Psoas muscle (tissue), 8 donors: Measurements from ENCODE around the gene ZMYND8. TPM values are rescaled to one million over a fixed set of nuclear protein-coding genes. Genes with fewer than 3 reads are reported as not detected.
A peak's percentile ranks its signal among the peaks of the same experiment; 100 is the strongest.

Experiments
- ATAC-seq, 4 donors: fragments of 200-7000 bp; cut with Tn5 transposase; one replicate each; pipeline ENCODE4 v1.9.1; 2020; ENCODE audit warnings: moderate library complexity in 3 of 4, mild to moderate bottlenecking in 2 of 4
- DNase-seq, 2 donors: peaks; one replicate each; pipeline ENCODE4 v3.0.0-alpha.2; 2020
- H3K27ac ChIP-seq: fragments of 200-600 bp; one replicate; pipeline ENCODE4 v1.8.0; 2022
- H3K27me3 ChIP-seq, 3 donors: fragments of 200-600 bp in 1 of 3; one replicate each; pipeline versions ENCODE4 v1.6.1 to v1.8.0; 2013 to 2022; ENCODE audit warnings: low read length in 2 of 3, mild to moderate bottlenecking in 2 of 3, moderate library complexity in 1 of 3; ENCODE audit not compliant: insufficient read depth in 3 of 3
- H3K36me3 ChIP-seq, 2 donors: fragments of 200-600 bp in 1 of 2; one replicate each; pipeline versions ENCODE4 v1.6.1 to v1.8.0; 2013 to 2022; ENCODE audit warnings: low read depth in 1 of 2, mild to moderate bottlenecking in 1 of 2, moderate library complexity in 1 of 2; ENCODE audit not compliant: insufficient read depth in 1 of 2
- H3K4me1 ChIP-seq: fragments of 200-600 bp; one replicate; pipeline ENCODE4 v1.8.0; 2022
- H3K4me3 ChIP-seq: fragments of 200-600 bp; one replicate; pipeline ENCODE4 v1.8.0; 2022; ENCODE audit warnings: mild to moderate bottlenecking
- H3K9me3 ChIP-seq: fragments of 200-600 bp; one replicate; pipeline ENCODE4 v1.8.0; 2022
- CTCF ChIP-seq: fragments of 200-600 bp; IDR thresholded peaks from one replicate; pipeline ENCODE4 v1.8.0; 2022; ENCODE audit warnings: antibody characterized with exemption
- WGBS, 3 donors: extraction: QIAGEN DNeasy Blood & Tissue Kit; methylation state at CpG; one replicate each; pipeline versions ENCODE4 v1.1.6 to v1.1.7; 2013; 5-methylcytosine and 5-hydroxymethylcytosine counted together
- intact Hi-C, 2 donors: fragments of 100-400 bp; cut with DNase I; formaldehyde crosslinking; loops; one replicate each; pipeline versions ENCODE4 v1.11.0 to v1.14.2; 2022
- polyA plus RNA-seq, 3 donors: library from polyadenylated mRNA; stranded (reverse); fragments of 200-250 nt; gene quantifications; one replicate each; pipeline ENCODE4 v1.2.3, GENCODE V29; 2013
- total RNA-seq, 4 donors: library from RNA; stranded (reverse); fragmentation: NEBNext Ultra II Directional in 2 of 4; extraction: Animal tissue kit (Norgen Biotek cat#: 25700) in 2 of 4; gene quantifications; one replicate each; pipeline versions ENCODE4 v1.2.1 to v1.2.4, GENCODE V29; 2021 to 2023
- donor health status: healthy with polysubstance abuse.
- donor health status: DM: no; HTN: no; CAD: no; lungs with moderate emphysema.
- donor health status: Bipolar disorder and iron deficiency.
- donor health status: healthy.
- donor health status: DM: yes; HTN: yes; CAD: no.
- donor health status: DM: no; HTN: no; CAD: no.
- donor health status: DM: no; HTN: no; CAD: no.
- donor health status: DM: yes; HTN: yes; CAD: no.

The ZMYND8 gene
- total and polyA plus RNA-seq, 7 donors, result 4.7 to 42.9 (median 17.7) TPM

- Histone ChIP-seq H3K4me3 (no peak overlapping the region), H3K9me3 (no peaks in the 10 kb centered on the region), H3K4me1 (no peaks in the 10 kb centered on the region), H3K27ac (no peak overlapping the region), H3K36me3 (no peaks in the 10 kb centered on the region), H3K27me3 (peaks cover 0 to 17% (median 2%) of the 10 kb centered on the region in 3 donors)
- ATAC-seq, result no peak
- no peak for TF ChIP-seq CTCF
- DNase-seq, result no peak
- intact Hi-C loops, result no loop called here
- 70 to 82% (median 75%) methylated on average over 5 of the region's 5 CpGs for WGBS, 3 donors
Measured at GRCh38 chr20:47188540-47188939, 168.0 kb downstream of the ZMYND8 start.

DNA sequence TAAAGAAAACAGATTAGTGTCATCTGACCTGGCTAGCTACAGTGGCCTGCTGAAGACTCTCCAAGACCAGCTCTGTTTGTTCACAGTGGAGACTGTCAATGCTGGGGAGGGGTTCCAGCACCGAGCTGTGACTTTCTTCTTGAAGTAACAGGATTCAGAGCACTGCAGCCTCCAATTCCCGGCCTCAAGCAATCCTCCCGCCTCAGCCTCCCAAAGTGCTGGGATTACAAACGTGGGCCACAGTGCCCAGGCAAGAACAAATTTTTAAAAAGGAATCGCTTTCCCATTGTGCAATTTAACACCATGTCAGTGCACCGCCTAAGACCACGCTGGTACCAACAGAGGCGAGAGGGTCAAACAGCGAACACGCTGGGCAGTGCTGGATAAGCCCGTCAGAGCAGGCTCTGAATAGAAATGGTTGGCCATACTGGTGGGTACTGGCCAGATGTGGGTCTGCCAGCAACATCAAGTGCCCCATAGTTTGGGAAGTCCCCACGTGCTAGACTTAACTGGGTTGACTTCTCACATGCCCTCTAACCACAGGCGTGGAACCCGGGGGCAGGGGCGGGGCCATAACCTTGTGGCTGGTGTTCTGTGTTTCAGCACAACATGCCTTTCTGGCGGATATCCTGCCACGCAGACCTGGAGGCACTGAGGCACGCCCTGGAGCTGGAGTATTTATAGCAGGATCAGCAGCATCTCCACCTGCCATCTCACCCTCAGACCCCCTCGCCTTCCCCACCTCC, 168.9 kb downstream of the ZMYND8 start:
- H3K4me3 ChIP-seq, result no peak overlapping the region
- H3K9me3 ChIP-seq, result no peaks in the 10 kb centered on the region
- WGBS, 3 donors, result 80 to 85% (median 81%) methylated on average over 19 of the region's 19 CpGs
- H3K27me3 ChIP-seq, result peaks cover 0 to 17% (median 2%) of the 10 kb centered on the region in 3 donors
- H3K27ac ChIP-seq, result no peak overlapping the region
- no peaks in the 10 kb centered on the region for H3K4me1 ChIP-seq
- no peaks in the 10 kb centered on the region for H3K36me3 ChIP-seq
- ATAC-seq (no peak), DNase-seq (peak in 1 of 2 donors; percentile 30)
- intact Hi-C loops, result no loop called here
- no peak for TF ChIP-seq CTCF

GRCh38 chr20:47183367-47183766, 173.1 kb downstream of the ZMYND8 start:
- no peak overlapping the region for H3K27ac ChIP-seq
- DNase-seq (peak in 1 of 2 donors; percentile 23), ATAC-seq (no peak)
- no peaks in the 10 kb centered on the region for H3K9me3 ChIP-seq
- TF ChIP-seq CTCF, result no peak
- 40 to 51% (median 48%) methylated on average over 9 of the region's 9 CpGs for WGBS, 3 donors
- no peaks in the 10 kb centered on the region for H3K27me3 ChIP-seq
- no peaks in the 10 kb centered on the region for H3K36me3 ChIP-seq
- H3K4me1 ChIP-seq, result no peaks in the 10 kb centered on the region
- no peak overlapping the region for H3K4me3 ChIP-seq
- intact Hi-C loops, result no loop called here

DNA sequence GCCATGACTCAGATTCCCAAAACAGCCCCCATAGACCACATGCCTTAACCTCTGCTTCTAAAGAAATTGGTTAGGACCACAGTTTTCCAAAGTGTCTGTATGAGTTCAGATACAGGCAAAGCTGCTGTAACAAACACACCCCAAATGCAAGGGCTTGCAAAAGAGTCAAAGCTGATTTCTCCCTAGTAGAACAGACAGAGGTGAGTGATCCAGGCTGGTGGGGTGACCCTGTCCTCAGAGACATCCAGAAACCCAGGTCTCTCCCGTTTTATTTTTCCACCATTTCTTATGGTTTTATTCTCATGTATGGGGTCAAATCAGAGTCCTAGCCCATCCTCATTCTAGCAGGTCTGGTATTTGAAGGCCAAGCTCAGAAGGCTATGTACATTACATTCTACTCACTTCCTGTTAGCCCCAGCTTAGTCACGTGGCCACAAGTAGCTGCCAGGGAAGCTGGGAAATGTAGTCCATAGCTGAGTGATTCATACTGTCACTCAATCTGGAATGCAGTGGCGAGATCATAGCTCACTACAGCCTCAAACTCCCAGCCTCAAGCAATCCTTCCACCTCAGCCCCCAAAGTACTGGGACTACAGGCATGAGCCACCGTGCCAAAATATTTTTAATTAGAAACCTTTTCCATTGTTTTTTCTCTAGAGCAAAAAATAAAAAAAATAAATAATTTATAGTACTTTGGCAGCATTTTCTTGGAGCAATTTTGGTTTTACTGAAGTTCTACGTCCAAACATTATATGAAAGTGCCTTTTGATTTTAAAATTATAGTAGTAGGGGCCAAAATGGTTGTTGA, 175.2 kb downstream of the ZMYND8 start:
- WGBS, 3 donors, result 64 to 72% (median 66%) methylated on average over 5 of the region's 5 CpGs
- no peak overlapping the region for H3K4me3 ChIP-seq
- no peaks in the 10 kb centered on the region for H3K27me3 ChIP-seq
- TF ChIP-seq CTCF, result no peak
- no peak for DNase-seq
- H3K36me3 ChIP-seq, result no peaks in the 10 kb centered on the region
- H3K27ac ChIP-seq, result no peak overlapping the region
- intact Hi-C loops, result no loop called here
- ATAC-seq, result peak in 3 of 4 donors; percentile 48 to 70 (median 67)
- H3K4me1 ChIP-seq, result no peaks in the 10 kb centered on the region
- no peaks in the 10 kb centered on the region for H3K9me3 ChIP-seq
